Gastrocnemius medialis (tissue), 4 donors: ENCODE measurements around the gene MARCO. TPM values are rescaled to one million over a fixed set of nuclear protein-coding genes. Genes with fewer than 3 reads are reported as not detected.

Experiments
- ATAC-seq, 2 donors: fragments of 150-250 bp; one replicate each; pipeline ENCODE4 v1.9.1; 2016
- DNase-seq, 2 donors: peaks; one replicate each; pipeline ENCODE4 v3.0.0-alpha.2; 2019
- H3K27ac ChIP-seq, 4 donors: fragments of 200-600 bp; sonication (generic); 1 replicate in 1 of 4; 2 replicates in 3 of 4; pipeline ENCODE4 v1.5.1; 2016 to 2018; ENCODE audit warnings: mild to moderate bottlenecking in 2 of 4, moderate library complexity in 1 of 4
- H3K27me3 ChIP-seq, 3 donors: fragments of 200-600 bp; sonication (generic) in 2 of 3; 1 replicate in 1 of 3; 2 replicates in 2 of 3; pipeline versions ENCODE4 v1.5.1 to v1.6.0; 2016 to 2019; ENCODE audit warnings: mild to moderate bottlenecking in 1 of 3, moderate library complexity in 1 of 3
- H3K36me3 ChIP-seq, 2 donors: fragments of 200-600 bp; sonication (generic) in 1 of 2; one replicate each; pipeline ENCODE4 v1.5.1; 2017 to 2018
- H3K4me1 ChIP-seq, 2 donors: fragments of 200-600 bp; sonication (generic) in 1 of 2; one replicate each; pipeline ENCODE4 v1.5.1; 2016 to 2017; ENCODE audit warnings: mild to moderate bottlenecking in 2 of 2
- H3K4me3 ChIP-seq, 4 donors: fragments of 200-600 bp; sonication (generic) in 3 of 4; 1 replicate in 1 of 4; 2 replicates in 3 of 4; pipeline ENCODE4 v1.5.1; 2016 to 2019; ENCODE audit warnings: mild to moderate bottlenecking in 2 of 4
- H3K9me3 ChIP-seq, 3 donors: fragments of 200-600 bp; sonication (generic) in 2 of 3; 1 replicate in 1 of 3; 2 replicates in 2 of 3; pipeline ENCODE4 v1.5.1; 2016 to 2019
- POLR2A ChIP-seq, 2 donors: fragments of 450-650 bp; IDR thresholded peaks; one replicate each; pipeline ENCODE4 v1.6.1; 2017; ENCODE audit warnings: antibody characterized with exemption in 2 of 2, mild to moderate bottlenecking in 2 of 2, moderate library complexity in 2 of 2
- in situ Hi-C, 4 donors: fragments of 200-750 bp; cut with MboI; loops; one replicate each; pipeline versions ENCODE4 v1.15.0 to v1.8.0; 2017; ENCODE audit warnings: low sequenced_read_pairs in 4 of 4
- intact Hi-C: fragments of 100-400 bp; cut with DNase I; formaldehyde crosslinking; loops from one replicate; pipeline ENCODE4 v1.15.1; 2023; ENCODE audit warnings: low total_unique reads
- total RNA-seq, 4 donors: library from RNA; depleted of rRNA; stranded (reverse); fragments of >200 nt; gene quantifications; one replicate each; pipeline versions ENCODE4 v1.1.0 to v1.2.3, GENCODE V29; 2016
- TF ChIP-seq, protein P1 (sequence below), 5 experiments: fragments of 450-650 bp in 3 of 5; fragments of 200-600 bp in 2 of 5; sonication (generic) in 2 of 5; IDR thresholded peaks in 4 of 5; conservative IDR thresholded peaks in 1 of 5; 1 replicate in 4 of 5; 2 replicates in 1 of 5; pipeline ENCODE4 v1.5.1; 2016 to 2019; ENCODE audit warnings: antibody characterized with exemption in 5 of 5, mild to moderate bottlenecking in 3 of 5, moderate library complexity in 3 of 5

Gene MARCO
- total RNA-seq, 4 donors from 2014 or later = 0.66 to 5.9 (median 2.6) TPM

DNA sequence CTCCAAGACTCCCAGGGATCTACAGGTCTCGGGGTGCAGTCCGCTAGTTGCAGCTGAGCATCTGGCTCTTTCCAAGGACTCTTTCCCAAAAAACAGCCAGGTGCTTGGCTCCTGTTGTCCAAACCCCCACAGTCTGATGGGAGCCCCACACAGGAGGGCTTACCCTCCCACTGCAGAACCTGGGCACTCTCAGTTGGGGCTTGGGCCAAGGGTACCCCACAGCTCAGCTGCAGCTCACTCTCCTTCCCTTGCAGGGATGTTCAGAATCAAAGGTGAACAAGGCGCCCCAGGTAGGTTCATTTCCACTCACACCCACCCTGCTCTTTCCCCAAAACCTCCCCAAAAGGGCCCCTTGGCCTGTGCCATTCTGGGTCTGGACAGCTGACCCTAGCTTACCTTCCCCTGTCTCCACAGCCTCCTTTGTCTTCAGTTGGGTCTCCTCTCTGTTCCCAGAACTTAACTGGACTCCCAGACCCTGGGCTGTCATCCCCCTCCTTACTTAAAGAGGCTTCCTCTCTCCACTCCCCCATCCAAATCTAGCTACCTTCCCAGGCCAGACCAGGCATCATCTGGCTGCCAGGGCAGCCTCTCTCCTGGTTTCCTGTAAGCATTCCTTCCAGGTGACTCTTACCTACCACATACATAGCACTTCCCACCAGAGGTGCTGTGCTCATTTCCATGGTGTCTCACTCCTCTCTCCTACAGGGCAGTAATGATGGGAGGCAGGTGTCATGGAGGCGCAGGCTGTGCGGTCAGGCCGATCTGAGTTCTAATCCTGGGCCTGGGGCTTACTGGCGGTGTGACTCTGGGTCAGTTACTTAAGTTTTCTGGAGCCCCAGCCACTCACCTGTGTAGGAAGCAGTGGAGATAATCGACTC is 29.5 kb downstream of the MARCO start:
- TF ChIP-seq POLR2A (IDR thresholded peaks at IDR 0.05) = no peak
- TF ChIP-seq, protein P1, sequence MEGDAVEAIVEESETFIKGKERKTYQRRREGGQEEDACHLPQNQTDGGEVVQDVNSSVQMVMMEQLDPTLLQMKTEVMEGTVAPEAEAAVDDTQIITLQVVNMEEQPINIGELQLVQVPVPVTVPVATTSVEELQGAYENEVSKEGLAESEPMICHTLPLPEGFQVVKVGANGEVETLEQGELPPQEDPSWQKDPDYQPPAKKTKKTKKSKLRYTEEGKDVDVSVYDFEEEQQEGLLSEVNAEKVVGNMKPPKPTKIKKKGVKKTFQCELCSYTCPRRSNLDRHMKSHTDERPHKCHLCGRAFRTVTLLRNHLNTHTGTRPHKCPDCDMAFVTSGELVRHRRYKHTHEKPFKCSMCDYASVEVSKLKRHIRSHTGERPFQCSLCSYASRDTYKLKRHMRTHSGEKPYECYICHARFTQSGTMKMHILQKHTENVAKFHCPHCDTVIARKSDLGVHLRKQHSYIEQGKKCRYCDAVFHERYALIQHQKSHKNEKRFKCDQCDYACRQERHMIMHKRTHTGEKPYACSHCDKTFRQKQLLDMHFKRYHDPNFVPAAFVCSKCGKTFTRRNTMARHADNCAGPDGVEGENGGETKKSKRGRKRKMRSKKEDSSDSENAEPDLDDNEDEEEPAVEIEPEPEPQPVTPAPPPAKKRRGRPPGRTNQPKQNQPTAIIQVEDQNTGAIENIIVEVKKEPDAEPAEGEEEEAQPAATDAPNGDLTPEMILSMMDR (IDR thresholded peaks at IDR 0.05 in 4 of 5, conservative IDR thresholded peaks at IDR 0.05 in 1 of 5) = no peak
- H3K9me3 ChIP-seq = no peaks in the 10 kb centered on the region
- H3K4me1 ChIP-seq = no peaks in the 10 kb centered on the region
- no peak overlapping the region for H3K4me3 ChIP-seq
- H3K36me3 ChIP-seq = no peaks in the 10 kb centered on the region
- no peak for ATAC-seq
- intact Hi-C loops (no loop called here), in situ Hi-C loops (no loop called here)
- H3K27ac ChIP-seq = no peak overlapping the region
- H3K27me3 ChIP-seq = no peaks in the 10 kb centered on the region
- DNase-seq = no peak

DNA sequence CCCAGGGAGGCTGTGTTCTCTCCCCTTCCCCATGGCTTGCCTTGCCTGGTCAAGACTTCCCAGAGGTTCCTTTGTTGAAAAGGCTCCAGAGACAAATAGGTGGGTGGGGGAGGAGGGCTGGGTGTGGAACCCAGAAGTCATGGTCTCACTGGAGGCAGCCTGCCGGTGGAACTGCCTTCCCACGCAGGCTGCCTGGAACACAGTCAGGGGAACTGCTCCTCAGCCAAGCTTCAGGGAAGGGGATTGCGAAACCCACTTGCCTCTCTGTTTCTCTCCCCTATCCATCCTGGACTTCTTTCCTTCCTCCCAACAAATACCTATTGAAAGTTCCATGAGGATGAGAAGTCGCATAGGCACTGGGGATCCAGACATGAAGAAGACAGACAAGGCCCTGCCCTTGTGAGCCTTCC is 31.6 kb downstream of the MARCO start:
- H3K9me3 ChIP-seq = no peaks in the 10 kb centered on the region
- H3K36me3 ChIP-seq = no peaks in the 10 kb centered on the region
- TF ChIP-seq, protein P1 (IDR thresholded peaks at IDR 0.05 in 4 of 5, conservative IDR thresholded peaks at IDR 0.05 in 1 of 5) = no peak
- TF ChIP-seq POLR2A (IDR thresholded peaks at IDR 0.05) = no peak
- H3K4me1 ChIP-seq = no peaks in the 10 kb centered on the region
- peak in 1 of 2 donors; percentile 41 for DNase-seq
- in situ Hi-C loops = no loop called here
- intact Hi-C loops = no loop called here
- H3K27ac ChIP-seq = peak overlapping the region in 1 of 4 donors; percentile 52
- no peaks in the 10 kb centered on the region for H3K27me3 ChIP-seq
- no peak overlapping the region for H3K4me3 ChIP-seq
- ATAC-seq = no peak

DNA sequence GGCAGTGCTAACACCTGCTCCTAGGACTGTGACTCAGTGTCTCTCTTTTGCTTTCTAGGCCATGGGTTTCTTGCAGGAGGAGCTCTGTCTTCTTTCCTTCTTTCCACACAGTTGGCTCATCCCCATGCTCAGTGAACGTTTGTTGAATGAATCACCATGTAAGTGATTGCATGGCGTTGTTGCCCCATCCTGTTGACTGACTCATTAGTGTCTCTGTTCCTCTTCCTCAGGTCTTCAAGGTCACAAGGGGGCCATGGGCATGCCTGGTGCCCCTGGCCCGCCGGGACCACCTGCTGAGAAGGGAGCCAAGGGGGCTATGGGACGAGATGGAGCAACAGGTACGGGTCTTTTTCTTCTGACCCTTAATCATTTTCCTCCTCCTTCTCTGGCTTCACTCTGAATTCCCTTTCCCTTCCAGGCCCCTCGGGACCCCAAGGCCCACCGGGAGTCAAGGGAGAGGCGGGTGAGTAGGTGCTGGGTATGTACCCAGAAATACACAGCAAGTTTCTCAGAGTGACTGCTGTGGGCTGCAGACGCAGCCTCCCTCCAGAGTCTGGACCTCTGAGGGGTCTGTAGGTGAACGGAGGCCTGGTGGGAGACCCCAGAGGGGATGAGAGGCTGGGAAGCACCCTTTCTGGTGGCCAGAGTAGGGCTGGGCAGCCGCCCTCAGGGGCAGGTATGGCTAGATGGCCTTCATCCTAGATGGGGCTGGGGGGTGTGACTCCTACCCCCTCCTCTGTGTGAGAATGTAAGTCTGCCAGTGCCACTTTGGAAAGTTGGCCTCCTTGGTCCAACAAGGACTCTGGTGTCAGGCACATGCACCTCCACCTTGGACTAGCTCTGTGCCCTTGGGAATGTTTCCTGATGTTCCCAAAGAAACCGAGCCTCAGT is 32.4 kb downstream of the MARCO start:
- no peaks in the 10 kb centered on the region for H3K27me3 ChIP-seq
- H3K27ac ChIP-seq = peak overlapping the region in 1 of 4 donors; percentile 33
- no peaks in the 10 kb centered on the region for H3K36me3 ChIP-seq
- in situ Hi-C loops = no loop called here
- H3K9me3 ChIP-seq = no peaks in the 10 kb centered on the region
- no peak overlapping the region for H3K4me3 ChIP-seq
- H3K4me1 ChIP-seq = no peaks in the 10 kb centered on the region
- intact Hi-C loops = no loop called here
- TF ChIP-seq, protein P1 (IDR thresholded peaks at IDR 0.05 in 4 of 5, conservative IDR thresholded peaks at IDR 0.05 in 1 of 5) = no peak
- TF ChIP-seq POLR2A (IDR thresholded peaks at IDR 0.05) = no peak
- DNase-seq (peak in 1 of 2 donors; percentile 54), ATAC-seq (peak; percentile 58 to 71)

DNA sequence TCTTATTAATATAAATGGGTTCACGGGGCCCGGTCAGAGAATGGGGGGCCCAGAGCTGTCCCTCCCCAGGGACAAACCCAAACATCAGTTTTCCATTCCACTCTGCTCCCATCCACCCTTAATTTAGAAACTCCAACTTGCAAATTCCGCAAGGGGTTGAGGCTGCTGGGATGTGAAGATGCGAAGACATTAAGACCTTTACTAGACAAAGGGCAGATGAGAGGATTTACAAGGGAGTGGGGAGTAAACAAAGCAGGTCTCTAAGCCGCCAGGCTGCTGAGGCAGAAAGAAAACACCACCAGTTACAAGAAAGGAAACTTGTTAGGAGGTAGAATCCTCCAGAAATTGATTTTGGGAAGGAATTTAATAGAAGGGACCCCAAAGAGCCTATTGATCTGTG is 33.1 kb downstream of the MARCO start:
- ATAC-seq = no peak

More for the DNA sequence above, 33.1 kb downstream of the MARCO start:
- Histone ChIP-seq H3K4me1 (no peaks in the 10 kb centered on the region), H3K27ac (no peak overlapping the region), H3K9me3 (no peaks in the 10 kb centered on the region), H3K36me3 (no peaks in the 10 kb centered on the region), H3K27me3 (no peaks in the 10 kb centered on the region), H3K4me3 (no peak overlapping the region)
- in situ Hi-C loops (no loop called here), intact Hi-C loops (no loop called here)
- no peak for TF ChIP-seq POLR2A (IDR thresholded peaks at IDR 0.05)
- TF ChIP-seq, protein P1 (IDR thresholded peaks at IDR 0.05 in 4 of 5, conservative IDR thresholded peaks at IDR 0.05 in 1 of 5) = no peak
- DNase-seq = no peak
